ENCODE results near the gene YY1.

Gene YY1

GRCh38 chr14:100317912-100318808, 79.2 kb downstream of the YY1 start:
- no peak for FAIRE-seq

- no peak for FAIRE-seq
Observed at GRCh38 chr14:100320157-100320856, 81.4 kb downstream of the YY1 start.

DNA sequence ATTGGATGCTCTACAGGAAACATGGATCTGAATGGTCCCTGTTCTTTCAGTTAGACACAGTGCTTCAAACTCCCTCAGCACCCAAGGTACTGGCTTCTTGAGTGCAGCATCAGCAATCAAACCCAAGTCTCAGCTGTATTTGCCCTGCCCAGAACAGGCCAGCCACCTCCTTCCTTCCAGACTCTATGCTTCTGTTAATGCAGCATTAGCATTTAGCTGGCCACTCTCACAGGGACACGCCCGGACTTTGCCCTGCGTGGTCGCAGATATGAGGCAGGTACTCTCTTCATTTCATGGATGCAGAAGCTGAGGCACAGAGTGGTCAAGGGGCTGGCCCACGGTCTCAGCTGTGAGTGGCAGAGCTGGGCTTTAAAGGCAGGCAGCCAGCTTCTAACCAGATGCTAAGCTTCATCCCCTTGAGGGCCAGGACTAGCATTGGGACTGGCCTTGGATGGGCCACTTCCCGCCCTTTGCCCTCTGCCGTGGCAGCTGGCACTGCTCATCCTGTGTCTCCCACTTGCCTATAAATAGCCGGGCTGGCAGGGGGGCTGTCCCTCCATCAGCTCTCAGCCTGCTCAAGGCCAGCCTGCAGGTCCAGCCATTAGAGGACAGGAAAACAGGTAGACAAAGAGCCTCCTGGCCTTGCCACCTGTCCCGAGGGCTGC, 82.7 kb downstream of the YY1 start:
- FAIRE-seq: no peak

- no peak for FAIRE-seq
Observed at GRCh38 chr14:100322138-100322957, 83.4 kb downstream of the YY1 start.

- no peak for FAIRE-seq
Observed at GRCh38 chr14:100323121-100323941, 84.4 kb downstream of the YY1 start, which contains the start of gene SLC25A47. Gene SLC25A47, plus strand, starts transcription at chr14:100323339. Its CDS starts 76 bp downstream, at chr14:100323415.

- FAIRE-seq: no peak
Observed at GRCh38 chr14:100323942-100324307, 85.0 kb downstream of the YY1 start.

- FAIRE-seq: no peak
Observed at GRCh38 chr14:100325231-100325632, 86.3 kb downstream of the YY1 start.

- FAIRE-seq: no peak
Observed at GRCh38 chr14:100325958-100326357, 87.0 kb downstream of the YY1 start.

DNA sequence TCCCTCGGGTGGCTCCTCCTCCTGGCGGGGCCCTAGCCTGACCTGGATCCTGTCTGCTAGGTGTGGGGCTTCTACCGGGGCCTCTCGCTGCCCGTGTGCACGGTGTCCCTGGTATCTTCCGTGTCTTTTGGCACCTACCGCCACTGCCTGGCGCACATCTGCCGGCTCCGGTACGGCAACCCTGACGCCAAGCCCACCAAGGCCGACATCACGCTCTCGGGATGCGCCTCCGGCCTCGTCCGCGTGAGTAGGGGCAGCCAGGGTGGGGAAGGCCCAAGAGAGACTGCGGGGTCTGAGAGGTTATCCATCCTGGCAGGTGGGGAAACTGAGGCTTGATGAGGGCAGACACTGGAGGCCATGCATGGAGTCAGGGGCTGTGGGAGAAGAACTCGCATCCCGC, 88.2 kb downstream of the YY1 start:
- FAIRE-seq: no peak

- FAIRE-seq: no peak
Observed at GRCh38 chr14:100328495-100329163, 89.7 kb downstream of the YY1 start.

GRCh38 chr14:100329233-100330006, 90.5 kb downstream of the YY1 start:
- FAIRE-seq: no peak

GRCh38 chr14:100330007-100330344, 91.0 kb downstream of the YY1 start:
- no peak for FAIRE-seq

GRCh38 chr14:100330388-100330931, 91.5 kb downstream of the YY1 start:
- FAIRE-seq: no peak

DNA sequence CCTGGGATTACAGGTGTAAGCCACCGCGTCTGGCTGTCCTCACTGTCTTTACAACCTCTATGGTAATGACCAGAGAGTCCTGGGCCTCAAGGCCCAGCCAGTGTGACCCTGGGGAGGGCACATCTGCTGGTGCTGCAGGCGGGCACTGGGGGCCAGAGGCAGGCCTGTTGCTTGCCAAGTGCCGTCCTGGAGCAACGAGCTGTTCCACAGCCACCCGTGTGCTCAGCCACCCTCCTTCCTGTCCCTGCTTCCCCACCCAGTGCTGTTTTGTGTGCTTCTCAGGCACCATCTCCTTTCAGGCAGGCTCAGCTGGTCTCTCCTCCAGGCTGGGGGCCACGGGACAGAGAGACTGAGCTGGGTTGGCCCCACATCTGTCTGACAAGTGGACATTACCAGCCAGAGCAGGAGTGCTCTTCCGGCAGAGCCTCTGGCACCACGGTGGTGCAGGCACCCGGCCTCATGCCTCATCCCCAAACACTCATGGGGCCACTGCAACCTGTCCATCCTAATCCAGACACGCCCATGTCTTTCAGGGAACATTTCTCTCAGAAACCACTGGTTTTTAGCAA, 93.2 kb downstream of the YY1 start:
- FAIRE-seq: no peak
